ENCODE data around the gene ANKRD11. TPM values are rescaled to one million over a fixed set of nuclear protein-coding genes. Genes with fewer than 3 reads are reported as not detected.

The ANKRD11 gene
- polyA plus RNA-seq, 3 donors = 3.2 to 62.4 (median 5.4) TPM

DNA sequence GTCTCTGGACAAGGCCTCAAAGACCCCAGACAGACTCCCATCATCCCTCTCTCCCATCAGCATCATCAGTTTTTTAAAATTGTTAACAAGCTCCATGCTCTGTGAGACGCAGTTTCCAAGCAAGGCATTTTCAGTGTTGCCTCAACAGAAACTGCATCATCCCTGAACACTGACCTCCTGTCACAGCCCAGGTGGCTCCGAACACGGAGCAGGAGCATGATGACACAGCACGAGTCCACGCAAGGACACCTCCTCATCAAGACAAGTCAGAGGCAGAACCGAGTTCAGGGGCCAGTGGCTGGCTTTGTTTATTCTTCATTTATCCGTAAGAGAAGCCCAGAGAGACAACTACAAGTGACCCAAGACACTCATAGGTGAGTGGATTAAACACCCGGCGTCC, 91.4 kb downstream of the ANKRD11 start:
- TF ChIP-seq, protein P1, sequence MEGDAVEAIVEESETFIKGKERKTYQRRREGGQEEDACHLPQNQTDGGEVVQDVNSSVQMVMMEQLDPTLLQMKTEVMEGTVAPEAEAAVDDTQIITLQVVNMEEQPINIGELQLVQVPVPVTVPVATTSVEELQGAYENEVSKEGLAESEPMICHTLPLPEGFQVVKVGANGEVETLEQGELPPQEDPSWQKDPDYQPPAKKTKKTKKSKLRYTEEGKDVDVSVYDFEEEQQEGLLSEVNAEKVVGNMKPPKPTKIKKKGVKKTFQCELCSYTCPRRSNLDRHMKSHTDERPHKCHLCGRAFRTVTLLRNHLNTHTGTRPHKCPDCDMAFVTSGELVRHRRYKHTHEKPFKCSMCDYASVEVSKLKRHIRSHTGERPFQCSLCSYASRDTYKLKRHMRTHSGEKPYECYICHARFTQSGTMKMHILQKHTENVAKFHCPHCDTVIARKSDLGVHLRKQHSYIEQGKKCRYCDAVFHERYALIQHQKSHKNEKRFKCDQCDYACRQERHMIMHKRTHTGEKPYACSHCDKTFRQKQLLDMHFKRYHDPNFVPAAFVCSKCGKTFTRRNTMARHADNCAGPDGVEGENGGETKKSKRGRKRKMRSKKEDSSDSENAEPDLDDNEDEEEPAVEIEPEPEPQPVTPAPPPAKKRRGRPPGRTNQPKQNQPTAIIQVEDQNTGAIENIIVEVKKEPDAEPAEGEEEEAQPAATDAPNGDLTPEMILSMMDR (IDR thresholded peaks at IDR 0.05) = no peak
- intact Hi-C loops (cut with micrococcal nuclease) = no loop called here
- Histone ChIP-seq H3K4me3 (replicated peaks in 1 of 3; ENCODE audit: low read depth in 2 of 3, low read length in 3 of 3) (no peak overlapping the region), H3K36me3 (replicated peaks in 1 of 2; ENCODE audit: control insufficient read depth in 1 of 2, insufficient read depth in 2 of 2, low read length in 2 of 2) (peaks cover 13 to 28% of the 10 kb centered on the region in 2 donors), H3K4me1 (ENCODE audit: control insufficient read depth in 1 of 2, insufficient read depth in 2 of 2, low read length in 2 of 2) (peaks cover 2 to 6% of the 10 kb centered on the region in 2 donors), H3K27me3 (ENCODE audit: control insufficient read depth in 2 of 2, insufficient read depth in 2 of 2, low read length in 2 of 2) (no peaks in the 10 kb centered on the region), H3K79me2 (ENCODE audit: insufficient read depth, low read length) (peaks cover 94% of the 10 kb centered on the region), H3K9me3 (replicated peaks in 1 of 2; ENCODE audit: control insufficient read depth in 1 of 2, insufficient read depth in 1 of 2, low read length in 2 of 2) (no peaks in the 10 kb centered on the region), H3K27ac (ENCODE audit: low read depth in 1 of 2, low read length in 2 of 2) (no peak overlapping the region), H3K4me2 (replicated peaks; ENCODE audit: extremely low read depth, low read length, poor library complexity, severe bottlenecking) (no peak overlapping the region), H3K9ac (ENCODE audit: insufficient read depth, low read length, poor library complexity, severe bottlenecking) (no peak overlapping the region), H4K20me1 (ENCODE audit: insufficient read depth, low read length) (peaks cover 95% of the 10 kb centered on the region), H2AFZ (ENCODE audit: insufficient read depth, low read depth, low read length, poor library complexity, severe bottlenecking) (no peak overlapping the region)
- Mint-ChIP-seq H3K9me3 (no peaks in the 10 kb centered on the region), H3K4me1 (peaks cover 21% of the 10 kb centered on the region), H3K27me3 (ENCODE audit: low read depth in 3 of 3) (no peaks in the 10 kb centered on the region), H3K4me3 (no peak overlapping the region), H3K27ac (peak overlapping the region; percentile 13 to 79 (median 36)), H3K36me3 (peaks cover 14 to 50% of the 10 kb centered on the region in 2 donors)
- no peak for DNase-seq
- 100% methylated on average over 5 of the region's 9 CpGs for WGBS (ENCODE audit: insufficient coverage)

DNA sequence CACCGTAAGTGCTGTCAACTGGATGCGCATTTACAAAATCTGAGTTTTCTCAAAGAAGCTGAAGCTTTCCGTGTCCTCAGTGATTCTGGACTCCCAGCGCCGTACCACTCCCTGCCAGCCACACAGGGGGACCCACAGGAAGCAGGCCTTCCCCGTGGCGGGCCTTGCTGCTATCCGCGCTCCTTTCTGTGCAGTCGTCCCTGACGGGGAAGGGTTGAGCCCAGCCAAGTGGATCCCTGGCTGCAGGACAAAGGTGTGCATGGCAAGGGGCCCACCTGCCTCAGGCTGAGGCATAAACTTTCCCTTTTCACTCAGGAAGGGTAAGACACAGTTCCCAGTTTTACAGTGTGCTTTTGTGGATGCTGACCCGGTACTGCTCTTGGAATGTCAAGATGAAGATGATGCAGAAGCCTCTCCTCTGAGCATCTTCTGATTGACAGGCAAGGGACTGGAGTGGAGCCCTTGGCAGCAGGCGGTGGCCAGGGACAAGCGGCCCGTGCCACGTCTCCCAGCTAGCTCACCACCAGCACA, 93.0 kb downstream of the ANKRD11 start:
- peak overlapping the region in 2 of 7 donors; percentile 16 to 37 for H3K27ac Mint-ChIP-seq
- intact Hi-C loops (cut with micrococcal nuclease) = no loop called here
- Histone ChIP-seq H3K4me1 (ENCODE audit: control insufficient read depth in 1 of 2, insufficient read depth in 2 of 2, low read length in 2 of 2) (peaks cover 7 to 9% of the 10 kb centered on the region in 2 donors), H3K9me3 (replicated peaks in 1 of 2; ENCODE audit: control insufficient read depth in 1 of 2, insufficient read depth in 1 of 2, low read length in 2 of 2) (no peaks in the 10 kb centered on the region), H3K79me2 (ENCODE audit: insufficient read depth, low read length) (peaks cover 94% of the 10 kb centered on the region), H3K4me2 (replicated peaks; ENCODE audit: extremely low read depth, low read length, poor library complexity, severe bottlenecking) (no peak overlapping the region), H3K36me3 (replicated peaks in 1 of 2; ENCODE audit: control insufficient read depth in 1 of 2, insufficient read depth in 2 of 2, low read length in 2 of 2) (peaks cover 13 to 28% of the 10 kb centered on the region in 2 donors), H2AFZ (ENCODE audit: insufficient read depth, low read depth, low read length, poor library complexity, severe bottlenecking) (no peak overlapping the region), H3K27ac (ENCODE audit: low read depth in 1 of 2, low read length in 2 of 2) (no peak overlapping the region), H3K9ac (ENCODE audit: insufficient read depth, low read length, poor library complexity, severe bottlenecking) (no peak overlapping the region), H3K27me3 (ENCODE audit: control insufficient read depth in 2 of 2, insufficient read depth in 2 of 2, low read length in 2 of 2) (no peaks in the 10 kb centered on the region), H4K20me1 (ENCODE audit: insufficient read depth, low read length) (peaks cover 95% of the 10 kb centered on the region), H3K4me3 (replicated peaks in 1 of 3; ENCODE audit: low read depth in 2 of 3, low read length in 3 of 3) (no peak overlapping the region)
- H3K36me3 Mint-ChIP-seq = peaks cover 14 to 46% of the 10 kb centered on the region in 2 donors
- 87% methylated on average over 15 of the region's 16 CpGs for WGBS (ENCODE audit: insufficient coverage)
- no peak overlapping the region for H3K4me3 Mint-ChIP-seq
- peaks cover 19% of the 10 kb centered on the region for H3K4me1 Mint-ChIP-seq
- no peak for DNase-seq
- H3K27me3 Mint-ChIP-seq (ENCODE audit: low read depth in 3 of 3) = no peaks in the 10 kb centered on the region
- TF ChIP-seq, protein P1 (IDR thresholded peaks at IDR 0.05) = no peak
- no peaks in the 10 kb centered on the region for H3K9me3 Mint-ChIP-seq

Data from CD14-positive monocyte (primary cell).